RWPE2 (cell line): ENCODE measurements around the gene EPHA10.

Experiments
- ATAC-seq: fragments of 200-7000 bp; cut with Tn5 transposase; 3 replicates; pipeline ENCODE4 v1.9.1; 2021; ENCODE audit warnings: low read depth
- DNase-seq: peaks from one replicate; pipeline ENCODE4 v3.0.0-alpha.2; 2020; ENCODE audit warnings: low spot score
- H3K27ac ChIP-seq: fragments of 450-650 bp; 2 replicates; pipeline ENCODE4 v1.5.1; 2017; ENCODE audit warnings: mild to moderate bottlenecking; ENCODE audit not compliant: poor library complexity, severe bottlenecking
- H3K27me3 ChIP-seq: fragments of 250-450 bp; sonication (Bioruptor Pico); 2 replicates; pipeline ENCODE4 v1.5.1; 2021; ENCODE audit warnings: mild to moderate bottlenecking, moderate library complexity; ENCODE audit not compliant: insufficient read depth, poor library complexity, severe bottlenecking
- H3K36me3 ChIP-seq: fragments of 250-450 bp; sonication (Bioruptor Pico); 2 replicates; pipeline ENCODE4 v1.5.1; 2020; ENCODE audit warnings: low read depth, mild to moderate bottlenecking, moderate library complexity
- H3K4me1 ChIP-seq: fragments of 250-450 bp; sonication (Bioruptor Pico); 2 replicates; pipeline ENCODE4 v1.5.1; 2021; ENCODE audit warnings: mild to moderate bottlenecking, moderate library complexity; ENCODE audit not compliant: insufficient read depth, poor library complexity, severe bottlenecking
- H3K4me3 ChIP-seq: fragments of 250-450 bp; sonication (Bioruptor Pico); 2 replicates; pipeline ENCODE4 v1.5.1; 2021; ENCODE audit warnings: mild to moderate bottlenecking, moderate library complexity; ENCODE audit not compliant: severe bottlenecking
- H3K9me3 ChIP-seq: fragments of 250-450 bp; sonication (Bioruptor Pico); 2 replicates; pipeline ENCODE4 v1.5.1; 2021; ENCODE audit warnings: mild to moderate bottlenecking, moderate library complexity; ENCODE audit not compliant: severe bottlenecking
- CTCF ChIP-seq: fragments of 450-650 bp; IDR thresholded peaks from one replicate; pipeline ENCODE4 v1.5.1; 2017; ENCODE audit warnings: mild to moderate bottlenecking, moderate library complexity; ENCODE audit not compliant: poor library complexity, severe bottlenecking

Gene EPHA10

DNA sequence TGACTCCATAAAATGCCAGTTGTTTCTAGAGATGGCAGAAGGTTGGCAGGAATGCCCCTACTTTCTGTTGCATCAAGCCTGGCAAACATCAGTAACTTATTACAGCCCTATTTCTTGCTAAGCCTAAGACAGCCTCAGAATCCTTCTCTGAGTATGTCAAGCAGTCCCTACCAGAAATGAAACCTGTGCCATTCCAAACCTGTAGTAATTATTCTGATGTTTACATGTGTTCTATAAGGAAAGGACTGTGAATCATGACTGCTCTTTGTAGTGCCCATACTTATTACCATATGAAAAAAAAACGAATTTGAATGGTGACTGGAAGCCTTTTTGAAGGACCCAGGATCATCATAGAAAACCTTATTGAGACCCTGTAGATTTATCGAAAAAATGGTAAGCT is 67.2 kb downstream of the EPHA10 start:
- H3K27me3 ChIP-seq: no peaks in the 10 kb centered on the region
- H3K27ac ChIP-seq: no peak overlapping the region
- H3K4me1 ChIP-seq: no peaks in the 10 kb centered on the region
- no peak for ATAC-seq
- H3K9me3 ChIP-seq: no peaks in the 10 kb centered on the region
- no peak for TF ChIP-seq CTCF
- H3K36me3 ChIP-seq: peaks cover 89% of the 10 kb centered on the region
- no peak overlapping the region for H3K4me3 ChIP-seq
- no peak for DNase-seq

GRCh38 chr1:37697090-37697489 is 67.8 kb downstream of the EPHA10 start:
- Histone ChIP-seq H3K27ac (no peak overlapping the region), H3K36me3 (peaks cover 84% of the 10 kb centered on the region), H3K27me3 (no peaks in the 10 kb centered on the region), H3K4me1 (no peaks in the 10 kb centered on the region), H3K4me3 (no peak overlapping the region), H3K9me3 (no peaks in the 10 kb centered on the region)
- TF ChIP-seq CTCF: no peak
- no peak for DNase-seq
- ATAC-seq: no peak

GRCh38 chr1:37692834-37693175 is 72.1 kb downstream of the EPHA10 start:
- Histone ChIP-seq H3K4me1 (peaks cover 3% of the 10 kb centered on the region), H3K36me3 (peaks cover 51% of the 10 kb centered on the region), H3K4me3 (peak overlapping the region; percentile 82), H3K27me3 (no peaks in the 10 kb centered on the region), H3K27ac (peak overlapping the region; percentile 40), H3K9me3 (no peaks in the 10 kb centered on the region)
- DNase-seq: no peak
- ATAC-seq: no peak
- TF ChIP-seq CTCF: no peak

GRCh38 chr1:37692078-37692833 is 72.7 kb downstream of the EPHA10 start, which contains the start of gene CDCA8:
Gene CDCA8 (plus strand): TSS chr1:37692516. CDS start chr1:37692691, 175 bp downstream.
- Histone ChIP-seq H3K4me1 (peaks cover 3% of the 10 kb centered on the region), H3K36me3 (peaks cover 51% of the 10 kb centered on the region), H3K27ac (peak within 1 kb of the TSS; percentile 40), H3K4me3 (peak within 1 kb of the TSS; percentile 82), H3K27me3 (no peaks in the 10 kb centered on the region), H3K9me3 (no peaks in the 10 kb centered on the region)
- ATAC-seq (peak; percentile 90), DNase-seq (peak; percentile 96)
- peak; percentile 62 for TF ChIP-seq CTCF

DNA sequence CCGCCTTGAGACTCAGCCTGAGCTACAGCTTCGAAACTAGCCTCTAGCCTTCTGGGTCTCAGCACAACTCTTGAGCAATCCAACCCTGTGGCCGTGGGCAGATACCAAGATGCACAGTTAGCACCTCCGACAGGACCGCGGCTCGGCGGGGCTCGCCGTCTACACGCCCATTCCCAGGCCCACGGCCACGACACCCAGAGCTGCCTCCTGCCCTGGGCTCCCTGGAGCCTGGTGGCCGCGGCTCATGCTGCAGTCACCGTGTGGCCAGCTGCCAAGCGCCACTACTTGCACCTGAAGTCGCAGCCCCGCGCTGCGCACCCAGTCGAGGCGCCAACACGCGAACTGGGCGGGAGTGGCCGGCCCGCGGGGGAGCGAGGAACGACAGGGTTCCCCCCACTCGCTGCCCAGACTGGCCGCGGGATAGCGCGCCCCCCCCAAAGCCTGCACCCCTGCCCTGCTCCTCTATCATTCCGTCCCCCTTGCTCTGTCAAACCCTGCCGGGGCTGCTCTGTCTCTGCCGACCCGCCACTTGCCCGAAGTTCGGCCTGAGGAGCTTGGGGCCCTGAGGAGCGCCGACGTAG is 73.3 kb downstream of the EPHA10 start:
- no peak for DNase-seq

More for the DNA sequence above, 73.3 kb downstream of the EPHA10 start:
- Histone ChIP-seq H3K36me3 (peaks cover 51% of the 10 kb centered on the region), H3K9me3 (no peaks in the 10 kb centered on the region), H3K4me3 (peak overlapping the region; percentile 82), H3K27me3 (no peaks in the 10 kb centered on the region), H3K27ac (peak overlapping the region; percentile 40), H3K4me1 (peaks cover 3% of the 10 kb centered on the region)
- TF ChIP-seq CTCF: no peak
- peak; percentile 24 for ATAC-seq
